ENCODE data around the gene FAM174C.

FAM174C gene

DNA sequence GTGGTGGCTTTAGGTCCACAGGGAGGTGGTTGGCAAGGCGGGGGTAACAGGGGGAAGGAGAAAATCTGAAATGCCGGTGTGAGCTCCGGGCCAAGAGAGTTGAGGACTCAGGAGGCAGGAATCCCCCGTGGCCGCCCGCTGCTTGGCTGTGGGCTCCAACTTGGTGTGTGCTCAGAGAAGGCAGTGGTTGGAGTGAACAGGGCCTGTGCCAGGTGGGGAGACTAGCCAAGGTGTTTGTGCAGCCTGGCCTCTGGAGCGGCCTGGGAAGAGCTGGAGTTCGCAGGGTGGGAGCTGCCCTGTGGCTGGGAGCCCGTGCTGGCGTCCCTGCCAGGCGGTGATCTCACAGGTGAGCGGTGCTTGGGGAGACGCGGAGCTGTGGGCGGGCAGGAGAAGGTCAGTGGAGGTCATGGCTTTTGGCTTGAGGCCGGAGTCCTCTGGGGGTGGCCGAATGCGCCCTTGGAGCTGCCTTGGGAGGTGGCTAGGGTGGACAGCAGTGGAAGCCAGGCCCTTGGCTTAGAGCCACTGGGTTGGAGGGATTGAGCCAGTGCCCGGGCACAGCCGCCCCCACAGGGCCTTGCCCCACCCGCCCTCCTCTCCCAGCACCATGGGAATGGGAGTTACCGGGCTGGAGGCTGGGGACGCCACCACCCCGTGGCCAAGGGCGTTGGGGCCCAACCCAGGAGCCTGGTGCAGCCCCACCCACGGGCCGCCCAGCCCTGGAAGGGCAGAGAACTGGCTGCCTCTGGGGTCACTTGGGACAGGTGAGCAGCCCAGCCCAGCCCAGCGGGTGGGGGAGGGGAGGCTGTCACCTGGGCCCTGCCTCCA lies 13.3 kb upstream of the FAM174C start:
- Histone ChIP-seq H3K9me2 (ENCODE audit: low read depth, low read length) (no peaks in the 10 kb centered on the region), H3K4me2 (ENCODE audit: low read length) (peak overlapping the region; percentile 85), H3K36me3 (ENCODE audit: insufficient read depth, low read length) (peaks cover 11% of the 10 kb centered on the region; the same call in 1 of the 2 replicates), H3K27me3 (ENCODE audit: insufficient read depth, low read length) (no peaks in the 10 kb centered on the region), H3K27ac (ENCODE audit: low read depth, low read length, poor library complexity, severe bottlenecking) (peak overlapping the region; percentile 89), H3F3A (ENCODE audit: insufficient read depth, low read length) (peaks cover 5% of the 10 kb centered on the region; the same call in 1 of the 2 replicates), H3K4me3 (ENCODE audit: low read depth, low read length, poor library complexity, severe bottlenecking) (peak overlapping the region; percentile 73), H2AFZ (ENCODE audit: low read length) (no peak overlapping the region), H3K9me3 (ENCODE audit: low read length) (no peaks in the 10 kb centered on the region), H3K4me1 (ENCODE audit: insufficient read depth, low read length, severe bottlenecking) (peaks cover 83% of the 10 kb centered on the region), H3K79me2 (ENCODE audit: insufficient read depth, low read length) (no peaks in the 10 kb centered on the region), H3K9ac (ENCODE audit: low read length) (peak overlapping the region; percentile 85), H4K20me1 (ENCODE audit: insufficient read depth, low read length) (no peaks in the 10 kb centered on the region)
- TF ChIP-seq EZH2 (IDR thresholded peaks at IDR 0.05; ENCODE audit: borderline replicate concordance, low read length), result no peak
- TF ChIP-seq, protein P1, sequence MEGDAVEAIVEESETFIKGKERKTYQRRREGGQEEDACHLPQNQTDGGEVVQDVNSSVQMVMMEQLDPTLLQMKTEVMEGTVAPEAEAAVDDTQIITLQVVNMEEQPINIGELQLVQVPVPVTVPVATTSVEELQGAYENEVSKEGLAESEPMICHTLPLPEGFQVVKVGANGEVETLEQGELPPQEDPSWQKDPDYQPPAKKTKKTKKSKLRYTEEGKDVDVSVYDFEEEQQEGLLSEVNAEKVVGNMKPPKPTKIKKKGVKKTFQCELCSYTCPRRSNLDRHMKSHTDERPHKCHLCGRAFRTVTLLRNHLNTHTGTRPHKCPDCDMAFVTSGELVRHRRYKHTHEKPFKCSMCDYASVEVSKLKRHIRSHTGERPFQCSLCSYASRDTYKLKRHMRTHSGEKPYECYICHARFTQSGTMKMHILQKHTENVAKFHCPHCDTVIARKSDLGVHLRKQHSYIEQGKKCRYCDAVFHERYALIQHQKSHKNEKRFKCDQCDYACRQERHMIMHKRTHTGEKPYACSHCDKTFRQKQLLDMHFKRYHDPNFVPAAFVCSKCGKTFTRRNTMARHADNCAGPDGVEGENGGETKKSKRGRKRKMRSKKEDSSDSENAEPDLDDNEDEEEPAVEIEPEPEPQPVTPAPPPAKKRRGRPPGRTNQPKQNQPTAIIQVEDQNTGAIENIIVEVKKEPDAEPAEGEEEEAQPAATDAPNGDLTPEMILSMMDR (IDR thresholded peaks at IDR 0.05; ENCODE audit: low read length), result no peak

DNA sequence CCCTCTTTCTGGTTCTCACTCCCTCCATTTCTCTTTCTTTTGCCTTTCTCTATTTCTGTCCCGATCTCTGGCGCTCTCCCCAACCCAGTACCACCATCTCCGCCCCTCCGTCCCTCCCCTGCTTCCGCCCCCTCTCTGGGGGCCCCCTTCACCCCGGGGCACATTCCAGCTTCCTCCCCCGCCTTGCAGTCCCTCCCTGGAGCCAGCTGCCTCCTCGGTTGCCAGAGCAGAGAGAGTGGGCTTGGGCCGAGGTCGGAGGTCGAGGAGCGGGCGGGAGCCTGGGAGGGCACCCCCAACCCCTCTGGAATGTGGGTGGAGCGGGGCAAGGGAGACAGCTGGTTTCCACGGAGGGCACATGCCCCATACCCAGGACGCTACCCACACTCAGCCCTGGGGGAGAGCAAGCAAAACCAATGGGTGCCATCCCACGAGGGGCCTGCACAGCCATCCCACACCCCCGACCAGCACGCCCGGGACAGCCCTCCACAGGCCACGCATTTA lies 12.7 kb upstream of the FAM174C start:
- peak overlapping the region; percentile 85 for H3K9ac ChIP-seq (ENCODE audit: low read length)
- no peak overlapping the region for H2AFZ ChIP-seq (ENCODE audit: low read length)
- H3F3A ChIP-seq (ENCODE audit: insufficient read depth, low read length), result peaks cover 5% of the 10 kb centered on the region; the same call in 1 of the 2 replicates
- TF ChIP-seq EZH2 (IDR thresholded peaks at IDR 0.05; ENCODE audit: borderline replicate concordance, low read length), result no peak
- TF ChIP-seq, protein P1 (IDR thresholded peaks at IDR 0.05; ENCODE audit: low read length), result no peak
- peak overlapping the region; percentile 73 for H3K4me3 ChIP-seq (ENCODE audit: low read depth, low read length, poor library complexity, severe bottlenecking)
- H3K79me2 ChIP-seq (ENCODE audit: insufficient read depth, low read length), result no peaks in the 10 kb centered on the region
- H3K27me3 ChIP-seq (ENCODE audit: insufficient read depth, low read length), result no peaks in the 10 kb centered on the region
- peak overlapping the region; percentile 89 for H3K27ac ChIP-seq (ENCODE audit: low read depth, low read length, poor library complexity, severe bottlenecking)
- H3K9me3 ChIP-seq (ENCODE audit: low read length), result no peaks in the 10 kb centered on the region
- H4K20me1 ChIP-seq (ENCODE audit: insufficient read depth, low read length), result no peaks in the 10 kb centered on the region
- H3K36me3 ChIP-seq (ENCODE audit: insufficient read depth, low read length), result peaks cover 6% of the 10 kb centered on the region; the same call in 1 of the 2 replicates
- peaks cover 86% of the 10 kb centered on the region for H3K4me1 ChIP-seq (ENCODE audit: insufficient read depth, low read length, severe bottlenecking)
- H3K9me2 ChIP-seq (ENCODE audit: low read depth, low read length), result no peaks in the 10 kb centered on the region
- peak overlapping the region; percentile 85 for H3K4me2 ChIP-seq (ENCODE audit: low read length)

DNA sequence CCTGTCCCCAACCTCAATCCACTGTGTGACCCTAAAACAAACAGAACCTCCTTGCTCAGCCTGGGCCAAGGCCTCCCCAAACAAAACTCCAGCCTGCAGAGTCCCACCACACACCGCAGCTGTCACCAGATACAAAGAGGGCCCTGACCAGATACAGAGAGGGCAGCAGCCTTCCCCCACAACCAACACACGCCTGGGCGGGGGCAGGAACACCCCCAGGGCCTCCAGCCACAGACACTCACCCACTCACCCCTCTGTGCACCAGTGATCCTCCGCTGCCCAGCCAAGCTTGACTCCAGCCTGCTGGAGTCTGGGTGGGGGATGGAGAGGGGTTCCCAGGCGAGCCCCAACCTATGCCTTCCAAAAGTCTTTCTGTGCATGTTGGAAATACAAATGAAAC lies 12.1 kb upstream of the FAM174C start:
- Histone ChIP-seq H3K9me3 (ENCODE audit: low read length) (no peaks in the 10 kb centered on the region), H2AFZ (ENCODE audit: low read length) (no peak overlapping the region), H3K27me3 (ENCODE audit: insufficient read depth, low read length) (no peaks in the 10 kb centered on the region), H3K4me2 (ENCODE audit: low read length) (peak overlapping the region; percentile 85), H3K9me2 (ENCODE audit: low read depth, low read length) (no peaks in the 10 kb centered on the region), H3K9ac (ENCODE audit: low read length) (peak overlapping the region; percentile 85; the same call in 1 of the 2 replicates), H3K36me3 (ENCODE audit: insufficient read depth, low read length) (peaks cover 1% of the 10 kb centered on the region; the same call in 1 of the 2 replicates), H4K20me1 (ENCODE audit: insufficient read depth, low read length) (no peaks in the 10 kb centered on the region), H3K4me1 (ENCODE audit: insufficient read depth, low read length, severe bottlenecking) (peaks cover 86% of the 10 kb centered on the region), H3K27ac (ENCODE audit: low read depth, low read length, poor library complexity, severe bottlenecking) (peak overlapping the region; percentile 89), H3K79me2 (ENCODE audit: insufficient read depth, low read length) (no peaks in the 10 kb centered on the region), H3K4me3 (ENCODE audit: low read depth, low read length, poor library complexity, severe bottlenecking) (peak overlapping the region; percentile 73), H3F3A (ENCODE audit: insufficient read depth, low read length) (peaks cover 5% of the 10 kb centered on the region; the same call in 1 of the 2 replicates)
- TF ChIP-seq, protein P1 (IDR thresholded peaks at IDR 0.05; ENCODE audit: low read length), result no peak
- TF ChIP-seq EZH2 (IDR thresholded peaks at IDR 0.05; ENCODE audit: borderline replicate concordance, low read length), result no peak

All from OCI-LY1 (cell line).